Esophagus muscularis mucosa (tissue), 3 donors: ENCODE data around the gene ADAMTS7.

Experiments
- CTCF ChIP-seq, 3 experiments: fragments of 200-600 bp in 2 of 3; fragments of 450-650 bp in 1 of 3; sonication (generic) in 2 of 3; IDR thresholded peaks; one replicate each; pipeline ENCODE4 v1.5.1; 2017 to 2019; ENCODE audit warnings: antibody characterized with exemption in 3 of 3, mild to moderate bottlenecking in 2 of 3, moderate library complexity in 1 of 3
- EP300 ChIP-seq: sonication (generic); formaldehyde crosslinking; IDR thresholded peaks from one replicate; pipeline ENCODE4 v1.6.1; 2017; ENCODE audit warnings: antibody characterized with exemption

- TF ChIP-seq CTCF (IDR thresholded peaks at IDR 0.05) (no peak), EP300 (no peak)
Observed at GRCh38 chr15:78841376-78841706, 30.1 kb upstream of the ADAMTS7 start.
